HCT116 (cell line): ENCODE data around the gene P3H4. TPM values are rescaled to one million over a fixed set of nuclear protein-coding genes. Genes with fewer than 3 reads are reported as not detected.
A peak's percentile ranks its signal among the peaks of the same experiment; 100 is the strongest.
"Not testable (repeated sequence)": the region's sequence is repeated elsewhere in the genome, so short reads cannot be mapped to it uniquely, and the experiment has no call there.

Source experiments
- ATAC-seq: fragments of 200-7000 bp; cut with Tn5 transposase; 2 replicates; pipeline ENCODE4 v1.9.1; 2020; ENCODE audit warnings: mild to moderate bottlenecking, moderate library complexity
- BruUV-seq: library from RNA; stranded (reverse); fragments of 400-500 nt; replicated peaks from 2 replicates; lab custom pipeline; 2021; lab: Mats Ljungman, UMichigan
- CTCF ChIA-PET: fragments of 300-600 bp; sonication (Branson Sonifier 250); formaldehyde crosslinking; loops from one replicate; lab custom pipeline; 2021; ENCODE audit warnings: antibody characterized with exemption; lab: Charles Lee
- POLR2A ChIA-PET: fragments of 300-600, 350-600 bp; sonication (Branson Sonifier 250); formaldehyde crosslinking; loops from one replicate; lab custom pipeline; 2021; ENCODE audit warnings: antibody characterized with exemption; lab: Charles Lee
- RAD21 ChIA-PET, 2 experiments: fragments of 300-600 bp; sonication (Branson Sonifier 250); formaldehyde crosslinking; loops; one replicate each; lab custom pipeline; 2023; ENCODE audit warnings: low total read pairs in 2 of 2; ENCODE audit not compliant: uncharacterized antibody in 2 of 2, unreplicated experiment in 2 of 2, low non-redundant PET in 1 of 2; lab: Charles Lee
- DNase-seq: peaks from one replicate; pipeline ENCODE4 v3.0.0-alpha.2; 2010; ENCODE audit warnings: low read depth, low spot score
- H2AFZ ChIP-seq: fragments of 200-600 bp; shearing (Covaris generic), sonication (generic); 2 replicates; pipeline ENCODE4 v1.6.1; 2017; ENCODE audit warnings: low read depth, mixed run types, mixed read lengths, antibody characterized with exemption, low read length; ENCODE audit not compliant: poor library complexity, severe bottlenecking
- H3K27ac ChIP-seq: 2 replicates; pipeline ENCODE4 v1.5.1; 2012; ENCODE audit warnings: low read depth, low read length
- H3K27me3 ChIP-seq: fragments of 200-600 bp; sonication (generic); 2 replicates; pipeline ENCODE4 v1.6.1; 2016; ENCODE audit warnings: mixed run types, low read length, mixed read lengths; ENCODE audit not compliant: insufficient read depth
- H3K36me3 ChIP-seq, 2 experiments: fragments of 200-500 bp in 1 of 2; fragments of 200-600 bp in 1 of 2; sonication (Bioruptor generic) in 1 of 2; sonication (generic) in 1 of 2; 2 replicates each; pipeline versions ENCODE4 v1.5.1 to v1.6.1; 2014 to 2016; ENCODE audit warnings: low read length in 2 of 2, inconsistent platforms in 1 of 2, mixed read lengths in 1 of 2, mixed run types in 1 of 2; ENCODE audit not compliant: insufficient read depth in 2 of 2, control insufficient read depth in 1 of 2
- H3K4me1 ChIP-seq, 2 experiments: fragments of 200-600 bp in 1 of 2; sonication (generic) in 1 of 2; 2 replicates each; pipeline versions ENCODE4 v1.5.1 to v1.6.1; 2012 to 2017; ENCODE audit warnings: low read length in 2 of 2, inconsistent platforms in 1 of 2, mild to moderate bottlenecking in 1 of 2, mixed read lengths in 1 of 2, mixed run types in 1 of 2, moderate library complexity in 1 of 2; ENCODE audit not compliant: insufficient read depth in 2 of 2, control insufficient read depth in 1 of 2
- H3K4me2 ChIP-seq: fragments of 200-600 bp; sonication (generic); 2 replicates; pipeline ENCODE4 v1.6.1; 2017; ENCODE audit warnings: mixed run types, low read length, mixed read lengths
- H3K4me3 ChIP-seq, 2 experiments: fragments of 200-600 bp in 1 of 2; sonication (generic) in 1 of 2; replicated peaks in 1 of 2; 2 replicates each; pipeline ENCODE4 v1.5.1; 2011 to 2016; ENCODE audit warnings: low read length in 2 of 2, control low read depth in 1 of 2, low read depth in 1 of 2, mild to moderate bottlenecking in 1 of 2, mixed read lengths in 1 of 2, mixed run types in 1 of 2
- H3K79me2 ChIP-seq: fragments of 200-600 bp; sonication (generic); 2 replicates; pipeline ENCODE4 v1.6.1; 2017; ENCODE audit warnings: mild to moderate bottlenecking, mixed run types, low read length, moderate library complexity, mixed read lengths; ENCODE audit not compliant: insufficient read depth
- H3K9ac ChIP-seq: fragments of 200-600 bp; sonication (generic); 2 replicates; pipeline ENCODE4 v1.6.1; 2016; ENCODE audit warnings: low read length, mixed read lengths
- H3K9me2 ChIP-seq: fragments of 200-600 bp; sonication (generic), shearing (Covaris generic); 2 replicates; pipeline ENCODE4 v1.6.1; 2017; ENCODE audit warnings: mixed run types, mild to moderate bottlenecking, moderate library complexity; ENCODE audit not compliant: insufficient read depth
- H3K9me3 ChIP-seq, 2 experiments: fragments of 200-500 bp in 1 of 2; fragments of 200-600 bp in 1 of 2; sonication (Bioruptor generic) in 1 of 2; sonication (generic) in 1 of 2; 2 replicates each; pipeline ENCODE4 v1.6.1; 2014 to 2017; ENCODE audit warnings: low read length in 2 of 2, mixed read lengths in 2 of 2, inconsistent platforms in 1 of 2, low read depth in 1 of 2, mild to moderate bottlenecking in 1 of 2, mixed run types in 1 of 2, moderate library complexity in 1 of 2; ENCODE audit not compliant: control insufficient read depth in 1 of 2, insufficient read depth in 1 of 2
- H4K20me1 ChIP-seq: fragments of 200-600 bp; sonication (generic), shearing (Covaris generic); 2 replicates; pipeline ENCODE4 v1.6.1; 2017; ENCODE audit warnings: mixed run types, mild to moderate bottlenecking, moderate library complexity; ENCODE audit not compliant: insufficient read depth
- ATF3 ChIP-seq: IDR thresholded peaks from 2 replicates; pipeline ENCODE4 v1.6.1; 2012
- CEBPB ChIP-seq: IDR thresholded peaks from 2 replicates; pipeline ENCODE4 v1.6.1; 2012; ENCODE audit warnings: low read depth
- CTCF ChIP-seq, 3 experiments: fragments of 200-600 bp in 1 of 3; sonication (generic) in 1 of 3; IDR thresholded peaks in 2 of 3; conservative IDR thresholded peaks in 1 of 3; 2 replicates each; pipeline ENCODE4 v1.5.1; 2012 to 2017; ENCODE audit warnings: low read depth in 2 of 3, low read length in 2 of 3, antibody characterized with exemption in 1 of 3, borderline replicate concordance in 1 of 3, control low read depth in 1 of 3, mild to moderate bottlenecking in 1 of 3, mixed read lengths in 1 of 3, mixed run types in 1 of 3, moderate library complexity in 1 of 3; ENCODE audit not compliant: insufficient read depth in 1 of 3
- JUND ChIP-seq: IDR thresholded peaks from 2 replicates; pipeline ENCODE4 v1.6.1; 2012
- MAX ChIP-seq: IDR thresholded peaks from 2 replicates; pipeline ENCODE4 v1.6.1; 2012
- RAD21 ChIP-seq: IDR thresholded peaks from 2 replicates; pipeline ENCODE4 v1.6.1; 2012; ENCODE audit warnings: low read depth, mild to moderate bottlenecking
- SRF ChIP-seq: IDR thresholded peaks from 2 replicates; pipeline ENCODE4 v1.6.1; 2012; ENCODE audit warnings: low read depth
- ZBTB33 ChIP-seq: IDR thresholded peaks from 2 replicates; pipeline ENCODE4 v1.6.1; 2011; ENCODE audit warnings: mild to moderate bottlenecking, low read length, moderate library complexity; ENCODE audit not compliant: insufficient replicate concordance; ENCODE audit errors: extremely low read depth
- intact Hi-C: fragments of 100-400 bp; cut with micrococcal nuclease; formaldehyde crosslinking; loops from 2 replicates; pipeline ENCODE4 v1.10.0; 2022
- total RNA-seq: library from RNA; stranded (reverse); gene quantifications from one replicate; pipeline ENCODE4 v1.2.1, GENCODE V29; 2021; ENCODE audit not compliant: unreplicated experiment

Gene P3H4
- total RNA-seq, 1 experiment from 2014 or later: 23.4 TPM

- Histone ChIP-seq H2AFZ (no peak overlapping the region), H3K4me1 (peaks cover 4 to 15% of the 10 kb centered on the region in 2 experiments; a peak in 3 of 4 replicates), H3K4me2 (peak overlapping the region; percentile 81), H3K36me3 (peaks cover 12 to 22% of the 10 kb centered on the region in 2 experiments; a peak in 2 of 4 replicates), H3K27ac (peak overlapping the region; percentile 74; the same call in 1 of the 2 replicates), H4K20me1 (no peaks in the 10 kb centered on the region), H3K9me3 (no peaks in the 10 kb centered on the region), H3K27me3 (no peaks in the 10 kb centered on the region), H3K9ac (peak overlapping the region; percentile 80), H3K9me2 (no peaks in the 10 kb centered on the region), H3K79me2 (peaks cover 22% of the 10 kb centered on the region), H3K4me3 (peak overlapping the region; percentile 78 to 86)
- ChIA-PET POLR2A (interaction anchor here (1.4 kb wide), 1 partner anchor 49 kb away, joined by 4 read pairs; the partner anchor contains the start of gene JUP), RAD21 (no interaction called here), CTCF (no interaction called here)
- DNase-seq (no peak), ATAC-seq (peak; percentile 58)
- intact Hi-C loops: no loop called here
- BruUV-seq: no TSS peak
- TF ChIP-seq CTCF (IDR thresholded peaks at IDR 0.05 in 2 of 3, conservative IDR thresholded peaks at IDR 0.05 in 1 of 3; ENCODE audit: borderline replicate concordance in 1 of 3, insufficient read depth in 1 of 3, low read depth in 2 of 3, low read length in 2 of 3) (no peak), MAX (no peak), SRF (no peak), ATF3 (no peak), ZBTB33 (no peak), CEBPB (no peak), JUND (no peak), RAD21 (no peak)
Measured at GRCh38 chr17:41835214-41835799, 23.6 kb upstream of the P3H4 start.

GRCh38 chr17:41829961-41830360 is 18.2 kb upstream of the P3H4 start:
- BruUV-seq, H3K4me3 ChIP-seq, DNase-seq, POLR2A ChIA-PET, H3K9me2 ChIP-seq, H3K9ac ChIP-seq, H3K4me2 ChIP-seq, H3K27ac ChIP-seq, RAD21 ChIA-PET, H2AFZ ChIP-seq, H4K20me1 ChIP-seq, ATAC-seq, H3K4me1 ChIP-seq, H3K9me3 ChIP-seq, H3K27me3 ChIP-seq, intact Hi-C loops: not testable (repeated sequence)
- CTCF ChIA-PET: interaction anchor here (1.7 kb wide), 1 partner anchor 92 kb away, joined by 3 read pairs; no protein-coding TSS in a partner anchor
- peaks cover 12% of the 10 kb centered on the region for H3K79me2 ChIP-seq
- H3K36me3 ChIP-seq: peaks cover 31 to 47% of the 10 kb centered on the region in 2 experiments
